Coronary artery (tissue), 2 donors: Measurements from ENCODE around the gene LIPI.
"Not testable (repeated sequence)": the region's sequence is repeated elsewhere in the genome, so short reads cannot be mapped to it uniquely, and the experiment has no call there.

Experiments used
- DNase-seq: peaks from one replicate; pipeline ENCODE4 v3.0.0-alpha.2; 2017; ENCODE audit warnings: low spot score
- H3K27ac ChIP-seq, 2 donors: fragments of 200-600 bp; sonication (generic); one replicate each; pipeline ENCODE4 v1.5.1; 2016 to 2019
- H3K4me3 ChIP-seq: fragments of 200-600 bp; sonication (generic); 2 replicates; pipeline ENCODE4 v1.5.1; 2016; ENCODE audit warnings: mild to moderate bottlenecking, moderate library complexity
- TF ChIP-seq, protein P1 (sequence below): fragments of 200-600 bp; sonication (generic); IDR thresholded peaks from one replicate; pipeline ENCODE4 v1.5.1; 2019; ENCODE audit warnings: antibody characterized with exemption

LIPI gene

DNA sequence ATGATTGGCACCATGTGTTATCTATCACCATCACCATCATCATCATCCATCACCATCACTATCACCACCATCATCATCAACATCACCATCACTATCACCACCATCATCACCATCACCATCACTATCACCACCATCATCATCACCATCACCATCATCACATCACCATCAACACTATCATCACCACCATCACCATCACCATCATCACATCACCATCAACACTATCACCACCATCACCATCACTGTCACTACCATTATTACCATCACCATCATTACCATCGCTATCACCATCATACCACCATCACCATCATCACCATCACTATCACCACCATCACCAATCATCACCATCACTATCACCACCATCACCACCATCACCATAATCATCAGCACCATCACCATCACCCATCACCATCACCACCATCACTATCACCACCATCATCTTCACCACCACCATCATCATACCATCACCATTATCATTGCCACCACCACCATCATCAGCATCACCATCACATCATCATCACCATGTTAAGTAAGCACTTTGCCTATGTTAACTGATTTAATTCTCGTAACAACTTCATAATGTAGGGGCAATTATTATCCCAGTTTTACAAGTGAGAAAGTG is 112.8 kb downstream of the LIPI start:
- no peak for DNase-seq
- H3K27ac ChIP-seq = no peak overlapping the region
- no peak overlapping the region for H3K4me3 ChIP-seq
- TF ChIP-seq, protein P1, sequence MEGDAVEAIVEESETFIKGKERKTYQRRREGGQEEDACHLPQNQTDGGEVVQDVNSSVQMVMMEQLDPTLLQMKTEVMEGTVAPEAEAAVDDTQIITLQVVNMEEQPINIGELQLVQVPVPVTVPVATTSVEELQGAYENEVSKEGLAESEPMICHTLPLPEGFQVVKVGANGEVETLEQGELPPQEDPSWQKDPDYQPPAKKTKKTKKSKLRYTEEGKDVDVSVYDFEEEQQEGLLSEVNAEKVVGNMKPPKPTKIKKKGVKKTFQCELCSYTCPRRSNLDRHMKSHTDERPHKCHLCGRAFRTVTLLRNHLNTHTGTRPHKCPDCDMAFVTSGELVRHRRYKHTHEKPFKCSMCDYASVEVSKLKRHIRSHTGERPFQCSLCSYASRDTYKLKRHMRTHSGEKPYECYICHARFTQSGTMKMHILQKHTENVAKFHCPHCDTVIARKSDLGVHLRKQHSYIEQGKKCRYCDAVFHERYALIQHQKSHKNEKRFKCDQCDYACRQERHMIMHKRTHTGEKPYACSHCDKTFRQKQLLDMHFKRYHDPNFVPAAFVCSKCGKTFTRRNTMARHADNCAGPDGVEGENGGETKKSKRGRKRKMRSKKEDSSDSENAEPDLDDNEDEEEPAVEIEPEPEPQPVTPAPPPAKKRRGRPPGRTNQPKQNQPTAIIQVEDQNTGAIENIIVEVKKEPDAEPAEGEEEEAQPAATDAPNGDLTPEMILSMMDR = no peak

DNA sequence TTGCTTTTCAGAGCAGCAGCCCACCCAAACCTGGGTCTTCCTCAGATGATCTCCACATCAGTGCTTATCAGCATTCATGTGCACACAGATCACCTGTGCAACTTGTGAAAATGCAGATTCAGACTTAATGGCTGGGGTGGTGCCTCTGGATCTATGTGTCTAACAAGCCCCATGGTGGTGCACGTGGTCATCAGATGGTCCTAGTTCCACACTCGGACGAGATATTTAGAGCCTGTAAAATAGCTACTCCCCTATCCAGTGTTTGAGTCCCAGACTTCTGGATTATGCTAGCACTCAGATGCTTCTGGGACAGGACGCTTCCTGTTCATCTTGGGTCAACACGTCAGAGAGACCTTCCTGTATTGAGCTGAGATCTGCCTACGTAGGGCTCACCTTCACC is 114.2 kb downstream of the LIPI start:
- TF ChIP-seq, protein P1 = no peak
- Histone ChIP-seq H3K27ac (no peak overlapping the region), H3K4me3 (no peak overlapping the region)
- DNase-seq = no peak

DNA sequence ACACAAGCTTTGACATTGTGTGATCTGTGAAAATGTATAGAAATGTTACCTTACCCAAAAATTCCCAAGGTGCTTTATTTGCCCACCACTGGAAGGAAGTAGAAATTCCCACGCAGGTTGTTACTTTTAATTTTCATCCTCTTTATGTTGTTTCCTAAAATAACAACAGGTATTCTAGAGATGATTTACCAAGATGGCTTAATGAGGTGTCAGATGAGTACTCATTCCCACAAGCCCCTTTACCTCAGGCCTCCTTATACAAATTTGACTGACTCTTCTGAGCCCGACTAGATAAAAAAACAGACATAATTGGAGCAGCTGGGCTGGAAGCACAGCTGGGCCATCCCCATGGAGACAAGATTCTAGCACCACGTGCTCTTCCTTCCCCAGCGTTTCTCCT is 114.6 kb downstream of the LIPI start:
- Histone ChIP-seq H3K27ac (no peak overlapping the region), H3K4me3 (no peak overlapping the region)
- no peak for DNase-seq
- TF ChIP-seq, protein P1 = no peak

DNA sequence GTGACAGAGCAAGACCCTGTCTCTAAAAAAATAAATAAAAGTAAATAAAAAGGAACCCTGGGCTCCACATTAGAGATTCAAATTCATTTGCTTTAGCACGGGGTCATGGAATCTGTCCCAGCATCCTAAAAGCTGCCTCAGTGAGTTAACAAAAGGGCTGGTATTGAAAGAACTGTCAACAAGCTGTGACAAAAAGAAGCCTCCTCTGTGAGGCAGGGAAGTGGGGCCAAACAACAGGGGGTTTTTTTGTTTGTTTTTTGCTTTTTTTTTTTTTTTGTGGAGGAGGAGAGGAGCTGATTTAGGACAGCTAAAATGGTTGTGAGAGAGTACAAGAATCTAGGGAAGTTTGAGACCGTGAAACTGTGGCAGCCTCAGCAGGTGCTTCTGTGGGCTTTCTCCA is 115.7 kb downstream of the LIPI start:
- H3K4me3 ChIP-seq = no peak overlapping the region
- no peak for DNase-seq
- H3K27ac ChIP-seq = no peak overlapping the region
- TF ChIP-seq, protein P1 = no peak

DNA sequence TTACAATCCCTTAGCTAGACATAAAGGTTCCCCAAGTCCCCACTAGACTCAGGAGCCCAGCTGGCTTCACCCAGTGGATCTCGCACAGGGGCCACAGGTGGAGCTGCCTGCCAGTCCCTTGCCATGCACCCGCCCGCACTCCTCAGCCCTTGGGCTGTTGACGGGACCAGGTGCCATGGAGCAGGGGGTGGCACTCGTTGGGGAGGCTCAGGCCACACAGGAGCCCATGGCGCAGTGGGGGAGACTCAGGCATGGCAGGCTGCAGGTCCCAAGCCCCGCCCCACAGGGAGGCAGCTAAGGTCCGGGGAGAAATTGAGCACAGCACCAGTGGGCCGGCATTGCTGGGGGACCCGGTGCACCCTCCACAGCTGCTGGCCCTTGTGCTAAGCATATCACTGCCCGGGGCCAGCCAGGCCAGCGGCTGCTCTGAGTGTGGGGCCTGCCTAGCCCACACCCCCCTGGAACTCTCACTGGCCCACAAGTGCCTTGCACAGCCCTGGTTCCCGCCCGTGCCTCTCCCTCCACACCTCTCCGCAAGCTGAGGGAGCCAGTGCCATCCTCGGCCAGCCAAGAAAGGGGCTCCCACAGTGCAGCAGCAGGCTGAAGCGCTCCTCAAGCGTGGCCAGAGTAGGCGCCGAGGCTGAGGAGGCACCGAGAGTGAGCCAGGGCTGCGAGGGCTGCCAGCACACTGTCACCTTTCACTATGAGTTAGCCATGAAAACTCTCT is 117.8 kb downstream of the LIPI start:
- Histone ChIP-seq H3K4me3 (no peak overlapping the region), H3K27ac (no peak overlapping the region)
- DNase-seq = no peak
- TF ChIP-seq, protein P1 = no peak

DNA sequence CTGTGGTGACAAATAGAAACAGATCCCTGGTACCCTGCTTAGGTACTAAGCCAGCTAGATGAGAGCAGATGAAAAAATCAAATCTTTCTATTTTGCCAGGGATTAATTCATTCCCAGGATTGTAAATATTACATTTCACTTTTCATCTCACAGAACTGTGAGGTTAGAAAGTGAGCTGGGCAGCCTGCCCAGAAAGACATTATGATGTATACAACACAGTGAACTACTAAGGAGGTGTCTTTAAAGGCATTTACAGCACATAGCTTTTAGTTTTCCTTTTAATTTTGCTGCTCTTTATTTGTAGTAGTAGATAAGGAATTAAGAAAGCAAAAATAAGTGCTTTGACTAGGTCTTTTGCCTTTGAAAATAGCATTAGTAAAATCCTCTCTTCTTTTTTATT is 120.6 kb downstream of the LIPI start:
- H3K27ac ChIP-seq, DNase-seq, H3K4me3 ChIP-seq: not testable (repeated sequence)

DNA sequence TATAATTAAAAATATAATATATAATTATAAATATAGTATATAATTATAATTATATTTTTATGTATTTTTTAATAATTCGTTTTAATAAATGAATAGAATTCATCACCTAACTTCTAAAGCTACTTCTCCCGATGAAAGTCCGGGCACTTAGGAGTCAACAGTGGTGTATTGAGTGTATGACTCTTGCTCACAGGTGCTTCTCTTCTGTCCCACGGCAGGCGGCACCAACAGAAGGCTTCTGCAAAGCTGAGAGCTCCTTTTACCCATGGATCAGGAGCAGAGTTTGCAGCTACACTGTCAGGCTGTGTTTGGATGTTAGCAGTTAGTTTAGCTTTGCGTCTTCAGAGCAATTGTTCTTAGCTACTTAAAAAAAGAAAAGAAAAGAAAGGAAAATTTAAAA is 122.4 kb downstream of the LIPI start:
- TF ChIP-seq, protein P1 = no peak
- H3K4me3 ChIP-seq = no peak overlapping the region
- H3K27ac ChIP-seq = no peak overlapping the region
- no peak for DNase-seq
